Parathyroid adenoma (tissue), 2 donors: ENCODE data around the gene NOL4L.
A peak's percentile ranks its signal among the peaks of the same experiment; 100 is the strongest.

ENCODE experiments used
- H2AFZ ChIP-seq: fragments of 300-600 bp; sonication (generic); one replicate; pipeline ENCODE4 v1.7.0; 2017; ENCODE audit warnings: antibody characterized with exemption, mild to moderate bottlenecking
- H3K27ac ChIP-seq: fragments of 300-600 bp; sonication (generic); one replicate; pipeline ENCODE4 v1.7.0; 2017
- H3K27me3 ChIP-seq: fragments of 300-600 bp; sonication (generic); one replicate; pipeline ENCODE4 v1.7.0; 2017; ENCODE audit warnings: low read length; ENCODE audit not compliant: control insufficient read depth, insufficient read depth
- H3K36me3 ChIP-seq: fragments of 300-600 bp; sonication (generic); one replicate; pipeline ENCODE4 v1.7.0; 2017; ENCODE audit warnings: low read length; ENCODE audit not compliant: control insufficient read depth, insufficient read depth
- H3K4me1 ChIP-seq: fragments of 300-600 bp; sonication (generic); one replicate; pipeline ENCODE4 v1.7.0; 2017; ENCODE audit warnings: control low read depth
- H3K4me2 ChIP-seq: fragments of 300-600 bp; sonication (generic); one replicate; pipeline ENCODE4 v1.7.0; 2017; ENCODE audit warnings: low read length
- H3K4me3 ChIP-seq: fragments of 300-600 bp; sonication (generic); one replicate; pipeline ENCODE4 v1.7.0; 2017; ENCODE audit warnings: low read depth, low read length
- H3K79me2 ChIP-seq: fragments of 300-600 bp; sonication (generic); one replicate; pipeline ENCODE4 v1.7.0; 2017; ENCODE audit warnings: control low read depth
- H3K9ac ChIP-seq: fragments of 300-600 bp; sonication (generic); one replicate; pipeline ENCODE4 v1.7.0; 2017; ENCODE audit warnings: mild to moderate bottlenecking
- H3K9me3 ChIP-seq: fragments of 300-600 bp; sonication (generic); one replicate; pipeline ENCODE4 v1.7.0; 2017; ENCODE audit warnings: low read length; ENCODE audit not compliant: control insufficient read depth
- TF ChIP-seq, protein P1 (sequence below): fragments of 300-600 bp; sonication (generic); IDR thresholded peaks from one replicate; pipeline ENCODE4 v1.7.0; 2017; ENCODE audit warnings: antibody characterized with exemption, mild to moderate bottlenecking
- donor health status: primary hyperparathyroidism.

Gene NOL4L

GRCh38 chr20:32482143-32482441, 103.0 kb downstream of the NOL4L start:
- H3K27me3 ChIP-seq = no peaks in the 10 kb centered on the region
- no peaks in the 10 kb centered on the region for H3K36me3 ChIP-seq
- no peak overlapping the region for H3K9ac ChIP-seq
- H3K4me3 ChIP-seq = peak overlapping the region; percentile 63
- peak overlapping the region; percentile 28 for H2AFZ ChIP-seq
- peak overlapping the region; percentile 81 for H3K27ac ChIP-seq
- TF ChIP-seq, protein P1, sequence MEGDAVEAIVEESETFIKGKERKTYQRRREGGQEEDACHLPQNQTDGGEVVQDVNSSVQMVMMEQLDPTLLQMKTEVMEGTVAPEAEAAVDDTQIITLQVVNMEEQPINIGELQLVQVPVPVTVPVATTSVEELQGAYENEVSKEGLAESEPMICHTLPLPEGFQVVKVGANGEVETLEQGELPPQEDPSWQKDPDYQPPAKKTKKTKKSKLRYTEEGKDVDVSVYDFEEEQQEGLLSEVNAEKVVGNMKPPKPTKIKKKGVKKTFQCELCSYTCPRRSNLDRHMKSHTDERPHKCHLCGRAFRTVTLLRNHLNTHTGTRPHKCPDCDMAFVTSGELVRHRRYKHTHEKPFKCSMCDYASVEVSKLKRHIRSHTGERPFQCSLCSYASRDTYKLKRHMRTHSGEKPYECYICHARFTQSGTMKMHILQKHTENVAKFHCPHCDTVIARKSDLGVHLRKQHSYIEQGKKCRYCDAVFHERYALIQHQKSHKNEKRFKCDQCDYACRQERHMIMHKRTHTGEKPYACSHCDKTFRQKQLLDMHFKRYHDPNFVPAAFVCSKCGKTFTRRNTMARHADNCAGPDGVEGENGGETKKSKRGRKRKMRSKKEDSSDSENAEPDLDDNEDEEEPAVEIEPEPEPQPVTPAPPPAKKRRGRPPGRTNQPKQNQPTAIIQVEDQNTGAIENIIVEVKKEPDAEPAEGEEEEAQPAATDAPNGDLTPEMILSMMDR = no peak
- H3K4me2 ChIP-seq = peak overlapping the region; percentile 79
- peaks cover 21% of the 10 kb centered on the region for H3K79me2 ChIP-seq
- no peaks in the 10 kb centered on the region for H3K9me3 ChIP-seq
- peaks cover 18% of the 10 kb centered on the region for H3K4me1 ChIP-seq

GRCh38 chr20:32481311-32482142, 103.6 kb downstream of the NOL4L start:
- Histone ChIP-seq H3K79me2 (peaks cover 25% of the 10 kb centered on the region), H3K27ac (peak overlapping the region; percentile 81), H3K4me1 (peaks cover 21% of the 10 kb centered on the region), H3K4me2 (peak overlapping the region; percentile 79), H3K36me3 (no peaks in the 10 kb centered on the region), H3K27me3 (no peaks in the 10 kb centered on the region), H3K4me3 (peak overlapping the region; percentile 63), H3K9ac (no peak overlapping the region), H3K9me3 (no peaks in the 10 kb centered on the region), H2AFZ (no peak overlapping the region)
- TF ChIP-seq, protein P1 = no peak

- H3K79me2 ChIP-seq = peaks cover 27% of the 10 kb centered on the region
- peaks cover 30% of the 10 kb centered on the region for H3K4me1 ChIP-seq
- peak overlapping the region; percentile 81 for H3K27ac ChIP-seq
- no peak overlapping the region for H3K9ac ChIP-seq
- no peaks in the 10 kb centered on the region for H3K27me3 ChIP-seq
- no peak overlapping the region for H3K4me3 ChIP-seq
- no peaks in the 10 kb centered on the region for H3K36me3 ChIP-seq
- no peaks in the 10 kb centered on the region for H3K9me3 ChIP-seq
- peak overlapping the region; percentile 19 for H3K4me2 ChIP-seq
- H2AFZ ChIP-seq = no peak overlapping the region
- TF ChIP-seq, protein P1 = no peak
Measured at GRCh38 chr20:32480371-32481241, 104.5 kb downstream of the NOL4L start.

DNA sequence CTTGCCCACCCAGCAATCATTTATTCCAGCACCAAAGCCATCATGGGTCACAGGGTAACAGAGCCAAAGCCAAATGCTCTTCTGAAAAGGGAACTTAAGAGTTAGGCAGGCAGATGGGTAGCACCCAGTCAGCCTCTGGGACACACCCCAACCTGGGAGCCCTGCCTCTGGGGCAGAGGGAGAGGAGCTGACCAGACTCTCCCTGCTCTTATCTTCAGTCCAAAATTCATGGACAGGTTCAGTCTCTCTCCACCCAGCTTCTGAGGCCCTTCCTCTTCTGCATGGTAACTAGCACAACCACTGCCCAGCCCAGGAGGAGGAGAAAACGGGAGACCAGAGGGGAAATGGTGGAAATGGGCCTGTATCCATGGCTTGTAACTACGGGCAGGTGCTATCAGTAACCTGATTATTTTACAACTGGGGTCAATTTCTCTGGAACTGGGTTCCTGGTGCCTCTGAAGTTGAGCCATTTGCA, 105.4 kb downstream of the NOL4L start:
- Histone ChIP-seq H3K4me2 (no peak overlapping the region), H3K27ac (peak overlapping the region; percentile 81), H3K36me3 (no peaks in the 10 kb centered on the region), H3K9ac (no peak overlapping the region), H3K4me3 (no peak overlapping the region), H2AFZ (no peak overlapping the region), H3K9me3 (no peaks in the 10 kb centered on the region), H3K79me2 (peaks cover 35% of the 10 kb centered on the region), H3K27me3 (no peaks in the 10 kb centered on the region), H3K4me1 (peaks cover 38% of the 10 kb centered on the region)
- TF ChIP-seq, protein P1 = no peak
